ENCODE results near the gene RPN2. TPM values are rescaled to one million over a fixed set of nuclear protein-coding genes. Genes with fewer than 3 reads are reported as not detected.

RPN2 gene
- total RNA-seq, 1 experiment from 2014 or later = 220 TPM

- Histone ChIP-seq H3K9ac (ENCODE audit: low read length) (no peak overlapping the region), H3K79me2 (ENCODE audit: insufficient read depth, low read length) (peaks cover 99% of the 10 kb centered on the region), H3K27ac (ENCODE audit: low read depth, low read length) (no peak overlapping the region), H3K4me1 (ENCODE audit: control insufficient read depth in 1 of 2, insufficient read depth in 2 of 2, low read length in 2 of 2) (peaks cover 0 to 7% of the 10 kb centered on the region in 2 experiments; a peak in 1 of 4 replicates), H3K4me3 (replicated peaks in 1 of 2; ENCODE audit: low read depth in 1 of 2, low read length in 2 of 2) (no peak overlapping the region), H3K36me3 (ENCODE audit: control insufficient read depth in 1 of 2, insufficient read depth in 2 of 2, low read length in 2 of 2) (peaks cover 12 to 40% of the 10 kb centered on the region in 2 experiments), H3K9me3 (ENCODE audit: control insufficient read depth in 1 of 2, insufficient read depth in 1 of 2, low read depth in 1 of 2, low read length in 2 of 2) (no peaks in the 10 kb centered on the region), H2AFZ (ENCODE audit: low read depth, low read length, poor library complexity, severe bottlenecking) (no peak overlapping the region), H3K27me3 (ENCODE audit: insufficient read depth, low read length) (no peaks in the 10 kb centered on the region), H3K4me2 (ENCODE audit: low read length) (no peak overlapping the region), H3K9me2 (ENCODE audit: insufficient read depth) (no peaks in the 10 kb centered on the region), H4K20me1 (ENCODE audit: insufficient read depth) (peaks cover 27% of the 10 kb centered on the region; the same call in 1 of the 2 replicates)
- intact Hi-C loops (cut with micrococcal nuclease) = no loop called here
- ATAC-seq = no peak
- BruUV-seq (replicated peaks) = no TSS peak
- DNase-seq (ENCODE audit: low read depth, low spot score) = no peak
- ChIA-PET RAD21 (ENCODE audit: low non-redundant PET in 1 of 2, low total read pairs in 2 of 2, uncharacterized antibody in 2 of 2, unreplicated experiment in 2 of 2) (no interaction called here), POLR2A (no interaction called here), CTCF (interaction anchor here (0.9 to 1.0 kb wide), 2 partner anchors 14 to 340 kb away, joined by 3 read pairs; partner anchors contain the start of genes MROH8 and RPN2)
- TF ChIP-seq YY1 (IDR thresholded peaks at IDR 0.05; ENCODE audit: extremely low read depth, insufficient replicate concordance, low read depth, low read length) = no peak
These were observed 14.1 kb downstream of the RPN2 start for GRCh38 chr20:37193226-37193625.

- no peak overlapping the region for H3K4me2 ChIP-seq (ENCODE audit: low read length)
- peaks cover 0 to 7% of the 10 kb centered on the region in 2 experiments; a peak in 1 of 4 replicates for H3K4me1 ChIP-seq (ENCODE audit: control insufficient read depth in 1 of 2, insufficient read depth in 2 of 2, low read length in 2 of 2)
These were observed 14.7 kb downstream of the RPN2 start for GRCh38 chr20:37193821-37194220.

More at GRCh38 chr20:37193821-37194220, 14.7 kb downstream of the RPN2 start:
- Histone ChIP-seq H3K36me3 (ENCODE audit: control insufficient read depth in 1 of 2, insufficient read depth in 2 of 2, low read length in 2 of 2) (peaks cover 17 to 35% of the 10 kb centered on the region in 2 experiments), H3K9me3 (ENCODE audit: control insufficient read depth in 1 of 2, insufficient read depth in 1 of 2, low read depth in 1 of 2, low read length in 2 of 2) (no peaks in the 10 kb centered on the region), H3K4me3 (replicated peaks in 1 of 2; ENCODE audit: low read depth in 1 of 2, low read length in 2 of 2) (no peak overlapping the region), H3K9me2 (ENCODE audit: insufficient read depth) (no peaks in the 10 kb centered on the region), H2AFZ (ENCODE audit: low read depth, low read length, poor library complexity, severe bottlenecking) (no peak overlapping the region), H3K27me3 (ENCODE audit: insufficient read depth, low read length) (no peaks in the 10 kb centered on the region), H4K20me1 (ENCODE audit: insufficient read depth) (peaks cover 27% of the 10 kb centered on the region; the same call in 1 of the 2 replicates), H3K9ac (ENCODE audit: low read length) (no peak overlapping the region), H3K79me2 (ENCODE audit: insufficient read depth, low read length) (peaks cover 98% of the 10 kb centered on the region), H3K27ac (ENCODE audit: low read depth, low read length) (no peak overlapping the region)
- BruUV-seq (replicated peaks) = no TSS peak
- no peak for ATAC-seq
- RAD21 ChIA-PET (ENCODE audit: low non-redundant PET in 1 of 2, low total read pairs in 2 of 2, uncharacterized antibody in 2 of 2, unreplicated experiment in 2 of 2) = no interaction called here
- POLR2A ChIA-PET = no interaction called here
- TF ChIP-seq MAX (IDR thresholded peaks at IDR 0.05) = no peak
- TF ChIP-seq JUND (IDR thresholded peaks at IDR 0.05) = no peak
- TF ChIP-seq, protein P1, sequence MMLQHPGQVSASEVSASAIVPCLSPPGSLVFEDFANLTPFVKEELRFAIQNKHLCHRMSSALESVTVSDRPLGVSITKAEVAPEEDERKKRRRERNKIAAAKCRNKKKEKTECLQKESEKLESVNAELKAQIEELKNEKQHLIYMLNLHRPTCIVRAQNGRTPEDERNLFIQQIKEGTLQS (IDR thresholded peaks at IDR 0.05) = no peak
- no peak for TF ChIP-seq ZFX (IDR thresholded peaks at IDR 0.05)
- no peak for TF ChIP-seq TCF7L2 (IDR thresholded peaks at IDR 0.05; ENCODE audit: borderline replicate concordance, extremely low read depth, insufficient read depth, insufficient read length)
- no peak for TF ChIP-seq EZH2 (IDR thresholded peaks at IDR 0.05)
- no peak for TF ChIP-seq CTCF (IDR thresholded peaks at IDR 0.05 in 2 of 3, conservative IDR thresholded peaks at IDR 0.05 in 1 of 3; ENCODE audit: borderline replicate concordance in 1 of 3, insufficient read depth in 1 of 3, low read depth in 2 of 3, low read length in 2 of 3)
- no peak for TF ChIP-seq EGR1 (IDR thresholded peaks at IDR 0.05; ENCODE audit: low read depth)
- TF ChIP-seq ELF1 (IDR thresholded peaks at IDR 0.05; ENCODE audit: borderline replicate concordance, low read depth) = no peak
- TF ChIP-seq SRF (IDR thresholded peaks at IDR 0.05; ENCODE audit: low read depth) = no peak
- no peak for TF ChIP-seq RAD21 (IDR thresholded peaks at IDR 0.05; ENCODE audit: low read depth)
- no peak for TF ChIP-seq CEBPB (IDR thresholded peaks at IDR 0.05; ENCODE audit: low read depth)
- intact Hi-C loops (cut with micrococcal nuclease) = loop anchor here (2.0 kb wide), 1 partner anchor 341 kb away; no protein-coding TSS in a partner anchor
- CTCF ChIA-PET = interaction anchor here (1.0 kb wide), 1 partner anchor 15 kb away, joined by 3 read pairs; the partner anchor contains the start of genes MROH8 and RPN2
- no peak for DNase-seq (ENCODE audit: low read depth, low spot score)

Data from HCT116 (cell line).